ENCODE data around the gene ZNF618.

The ZNF618 gene

GRCh38 chr9:113911850-113912557, 35.9 kb downstream of the ZNF618 start:
- DNase-seq (ENCODE audit: low spot score): no peak

GRCh38 chr9:113912816-113913215, 36.7 kb downstream of the ZNF618 start:
- no peak for DNase-seq (ENCODE audit: low spot score)

- DNase-seq (ENCODE audit: low spot score): peak; percentile 31
Measured at GRCh38 chr9:113913426-113914195, 37.5 kb downstream of the ZNF618 start.

- no peak for DNase-seq (ENCODE audit: low spot score)
Measured at GRCh38 chr9:113914517-113914916, 38.4 kb downstream of the ZNF618 start.

- no peak for DNase-seq (ENCODE audit: low spot score)
Measured at GRCh38 chr9:113915817-113916434, 39.8 kb downstream of the ZNF618 start.

GRCh38 chr9:113916931-113917330, 40.8 kb downstream of the ZNF618 start:
- no peak for DNase-seq (ENCODE audit: low spot score)

- DNase-seq (ENCODE audit: low spot score): no peak
Measured at GRCh38 chr9:113918697-113919350, 42.7 kb downstream of the ZNF618 start.

GRCh38 chr9:113919382-113919781, 43.3 kb downstream of the ZNF618 start:
- DNase-seq (ENCODE audit: low spot score): no peak

- no peak for DNase-seq (ENCODE audit: low spot score)
Measured at GRCh38 chr9:113919871-113920270, 43.8 kb downstream of the ZNF618 start.

GRCh38 chr9:113920872-113921271, 44.8 kb downstream of the ZNF618 start:
- DNase-seq (ENCODE audit: low spot score): no peak

- no peak for DNase-seq (ENCODE audit: low spot score)
Measured at GRCh38 chr9:113921396-113921925, 45.4 kb downstream of the ZNF618 start.

GRCh38 chr9:113922160-113922559, 46.1 kb downstream of the ZNF618 start:
- DNase-seq (ENCODE audit: low spot score): no peak

- no peak for DNase-seq (ENCODE audit: low spot score)
Measured at GRCh38 chr9:113926211-113926610, 50.1 kb downstream of the ZNF618 start.

GRCh38 chr9:113927277-113927676, 51.2 kb downstream of the ZNF618 start:
- DNase-seq (ENCODE audit: low spot score): no peak

GRCh38 chr9:113928269-113928668, 52.2 kb downstream of the ZNF618 start:
- DNase-seq (ENCODE audit: low spot score): no peak

- peak; percentile 37 for DNase-seq (ENCODE audit: low spot score)
Measured at GRCh38 chr9:113929634-113930389, 53.7 kb downstream of the ZNF618 start.

- DNase-seq (ENCODE audit: low spot score): no peak
Measured at GRCh38 chr9:113930390-113930783, 54.3 kb downstream of the ZNF618 start.

- no peak for DNase-seq (ENCODE audit: low spot score)
Measured at GRCh38 chr9:113931140-113931539, 55.0 kb downstream of the ZNF618 start.

- no peak for DNase-seq (ENCODE audit: low spot score)
Measured at GRCh38 chr9:113931777-113932176, 55.7 kb downstream of the ZNF618 start.

GRCh38 chr9:113932906-113933584, 56.9 kb downstream of the ZNF618 start:
- no peak for DNase-seq (ENCODE audit: low spot score)

GRCh38 chr9:113933671-113934070, 57.6 kb downstream of the ZNF618 start:
- DNase-seq (ENCODE audit: low spot score): no peak
